GM12875 (cell line): Measurements from ENCODE around the gene CCDC122.
"Not testable (repeated sequence)": the region's sequence is repeated elsewhere in the genome, so short reads cannot be mapped to it uniquely, and the experiment has no call there.

Source experiments
- H3K4me3 ChIP-seq: one replicate; pipeline ENCODE4 v1.5.1; 2011; ENCODE audit warnings: low read depth, low read length, control low read depth
- TF ChIP-seq, protein P1 (sequence below): IDR thresholded peaks from 2 replicates; pipeline ENCODE4 v1.5.1; 2011; ENCODE audit warnings: low read depth, mild to moderate bottlenecking, control low read depth, inconsistent platforms, low read length, moderate library complexity, borderline replicate concordance; ENCODE audit not compliant: insufficient read depth

CCDC122 gene

DNA sequence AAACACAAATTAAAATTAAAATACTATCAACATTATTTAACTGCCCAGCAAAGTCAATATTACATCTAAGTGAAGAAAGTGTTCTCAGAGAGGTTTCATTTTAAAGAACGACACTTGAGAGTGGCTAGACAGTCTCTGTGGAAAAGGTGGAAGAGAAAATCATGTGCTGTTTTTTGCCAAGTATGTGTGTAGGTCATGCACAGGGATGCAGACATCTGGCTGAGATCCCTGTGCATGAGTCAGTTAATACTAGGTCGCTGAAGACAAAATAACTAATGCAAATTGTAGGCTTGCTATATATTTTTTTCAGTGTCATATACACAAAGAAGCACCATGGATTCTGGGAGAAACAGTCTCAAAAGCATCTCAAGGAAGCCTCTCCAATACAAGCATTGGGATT is 48.5 kb downstream of the CCDC122 start:
- TF ChIP-seq, protein P1, sequence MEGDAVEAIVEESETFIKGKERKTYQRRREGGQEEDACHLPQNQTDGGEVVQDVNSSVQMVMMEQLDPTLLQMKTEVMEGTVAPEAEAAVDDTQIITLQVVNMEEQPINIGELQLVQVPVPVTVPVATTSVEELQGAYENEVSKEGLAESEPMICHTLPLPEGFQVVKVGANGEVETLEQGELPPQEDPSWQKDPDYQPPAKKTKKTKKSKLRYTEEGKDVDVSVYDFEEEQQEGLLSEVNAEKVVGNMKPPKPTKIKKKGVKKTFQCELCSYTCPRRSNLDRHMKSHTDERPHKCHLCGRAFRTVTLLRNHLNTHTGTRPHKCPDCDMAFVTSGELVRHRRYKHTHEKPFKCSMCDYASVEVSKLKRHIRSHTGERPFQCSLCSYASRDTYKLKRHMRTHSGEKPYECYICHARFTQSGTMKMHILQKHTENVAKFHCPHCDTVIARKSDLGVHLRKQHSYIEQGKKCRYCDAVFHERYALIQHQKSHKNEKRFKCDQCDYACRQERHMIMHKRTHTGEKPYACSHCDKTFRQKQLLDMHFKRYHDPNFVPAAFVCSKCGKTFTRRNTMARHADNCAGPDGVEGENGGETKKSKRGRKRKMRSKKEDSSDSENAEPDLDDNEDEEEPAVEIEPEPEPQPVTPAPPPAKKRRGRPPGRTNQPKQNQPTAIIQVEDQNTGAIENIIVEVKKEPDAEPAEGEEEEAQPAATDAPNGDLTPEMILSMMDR, result no peak

DNA sequence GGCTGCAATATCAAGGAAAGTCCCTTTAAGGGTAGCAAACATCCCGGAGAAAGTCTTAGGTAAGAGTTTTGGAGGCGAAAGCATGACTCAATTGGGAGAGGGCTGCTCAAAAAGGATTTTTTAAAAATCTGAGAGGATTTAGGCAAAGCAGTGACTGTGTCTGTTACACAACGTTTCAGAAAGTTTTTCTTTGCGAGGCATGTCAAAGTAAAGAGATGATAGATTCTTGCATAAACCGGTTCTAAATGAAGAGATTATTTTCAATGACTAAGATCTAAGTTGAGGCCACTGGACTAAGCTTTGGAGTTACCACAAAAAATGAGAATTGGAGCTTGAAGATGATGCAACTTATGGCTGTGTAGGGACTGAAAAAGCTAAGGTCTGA is 49.1 kb downstream of the CCDC122 start:
- no peak overlapping the region for H3K4me3 ChIP-seq
- TF ChIP-seq, protein P1, result no peak

More for the DNA sequence above, 48.5 kb downstream of the CCDC122 start:
- no peak overlapping the region for H3K4me3 ChIP-seq

DNA sequence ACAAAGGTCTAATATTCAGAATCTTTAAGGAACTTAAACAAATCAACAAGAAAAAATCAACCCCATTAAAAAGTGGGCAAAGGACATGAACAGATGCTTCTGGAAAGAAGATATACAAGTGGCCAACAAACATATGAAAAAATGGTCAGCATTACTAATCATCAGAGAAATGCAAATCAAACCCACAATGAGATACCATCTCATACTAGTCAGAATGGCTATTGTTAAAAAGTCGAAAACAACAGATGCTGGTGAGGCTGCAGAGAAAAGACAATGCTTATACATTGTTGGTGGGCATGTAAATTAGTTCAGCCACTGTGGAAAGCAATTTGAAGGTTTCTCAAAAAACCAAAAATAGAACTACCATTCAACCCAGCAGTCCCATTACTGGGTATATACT is 54.9 kb downstream of the CCDC122 start:
- not testable (repeated sequence) for H3K4me3 ChIP-seq

DNA sequence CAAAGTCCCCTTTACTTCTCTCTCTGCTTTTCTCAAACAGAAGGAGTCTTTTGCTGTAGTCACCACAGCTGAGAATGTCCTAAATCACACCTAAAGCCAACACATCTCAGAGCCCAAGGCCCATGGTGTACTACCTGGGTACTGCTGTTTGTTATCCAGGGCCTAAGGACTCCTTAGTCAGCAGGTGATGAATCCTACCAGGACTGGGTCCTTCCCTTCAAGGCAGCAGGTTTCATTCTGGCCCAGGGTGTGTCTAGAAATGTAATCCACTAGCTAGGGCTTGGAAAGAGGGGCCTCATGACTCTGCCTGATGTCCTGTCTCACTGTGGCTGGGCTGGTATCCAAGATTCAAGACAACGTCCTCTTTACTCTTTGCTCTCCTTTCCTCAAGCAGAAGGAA is 56.6 kb downstream of the CCDC122 start:
- no peak overlapping the region for H3K4me3 ChIP-seq
- TF ChIP-seq, protein P1, result no peak

DNA sequence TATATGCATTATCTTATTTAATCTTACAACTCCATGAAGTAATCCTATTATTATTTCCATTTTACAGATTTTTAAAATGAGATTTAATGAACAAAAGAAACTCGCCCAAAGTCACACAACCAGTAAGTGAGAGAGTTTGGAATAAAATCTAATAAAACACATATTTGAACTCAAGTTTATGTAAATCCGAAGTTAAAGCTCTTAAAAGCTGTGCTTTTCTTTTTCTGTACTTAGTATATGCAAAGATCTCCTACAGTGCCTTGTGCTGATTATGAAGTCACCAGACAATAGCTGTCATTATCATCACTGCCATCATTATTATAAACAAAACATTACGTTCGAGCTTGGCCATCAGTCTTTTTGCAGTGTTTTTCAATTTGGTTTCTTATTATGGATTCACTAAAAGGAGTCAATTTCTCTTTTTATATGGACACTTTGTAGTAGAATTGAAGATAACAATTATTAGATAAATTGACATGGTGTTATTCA is 63.1 kb downstream of the CCDC122 start:
- H3K4me3 ChIP-seq, result no peak overlapping the region
- TF ChIP-seq, protein P1, result no peak

DNA sequence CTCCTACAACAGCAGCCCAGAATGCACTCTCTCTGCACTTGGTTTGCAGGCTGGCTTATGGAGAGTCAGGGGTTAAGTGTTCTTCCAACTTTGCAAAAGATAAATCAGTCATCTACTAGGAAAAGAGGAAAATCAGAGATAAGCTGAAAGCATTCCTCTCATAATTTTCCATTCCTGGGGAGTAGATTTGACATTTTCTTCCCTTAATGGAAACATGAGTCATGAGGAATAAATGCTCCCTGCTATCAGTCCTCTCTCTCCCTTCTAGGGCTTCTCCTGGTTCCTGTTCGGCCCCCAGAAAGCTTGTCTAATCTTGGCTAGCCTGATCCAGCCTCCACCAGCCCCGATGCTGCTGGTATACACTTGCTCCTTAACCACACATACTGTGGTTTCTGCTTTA is 64.3 kb downstream of the CCDC122 start:
- TF ChIP-seq, protein P1, result no peak
- no peak overlapping the region for H3K4me3 ChIP-seq

DNA sequence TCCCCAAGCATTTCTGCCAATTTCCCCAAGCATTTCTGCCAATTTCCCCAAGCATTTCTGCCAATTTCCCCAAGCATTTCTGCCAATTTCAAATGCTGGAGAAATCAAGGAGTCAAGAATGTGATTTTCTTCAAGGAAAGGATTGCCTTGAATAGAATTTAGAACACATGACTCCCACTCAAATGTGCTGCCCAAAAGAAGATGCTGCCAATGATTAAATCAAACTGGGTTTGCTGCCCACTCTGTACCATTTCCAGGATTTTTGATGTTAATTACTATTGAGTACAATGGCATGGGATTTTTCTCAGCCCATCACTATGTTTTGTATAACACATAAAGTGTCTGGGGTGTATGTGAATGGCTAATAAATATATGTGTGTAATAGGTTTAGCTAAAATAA is 70.9 kb downstream of the CCDC122 start:
- TF ChIP-seq, protein P1, result no peak
- H3K4me3 ChIP-seq, result no peak overlapping the region

DNA sequence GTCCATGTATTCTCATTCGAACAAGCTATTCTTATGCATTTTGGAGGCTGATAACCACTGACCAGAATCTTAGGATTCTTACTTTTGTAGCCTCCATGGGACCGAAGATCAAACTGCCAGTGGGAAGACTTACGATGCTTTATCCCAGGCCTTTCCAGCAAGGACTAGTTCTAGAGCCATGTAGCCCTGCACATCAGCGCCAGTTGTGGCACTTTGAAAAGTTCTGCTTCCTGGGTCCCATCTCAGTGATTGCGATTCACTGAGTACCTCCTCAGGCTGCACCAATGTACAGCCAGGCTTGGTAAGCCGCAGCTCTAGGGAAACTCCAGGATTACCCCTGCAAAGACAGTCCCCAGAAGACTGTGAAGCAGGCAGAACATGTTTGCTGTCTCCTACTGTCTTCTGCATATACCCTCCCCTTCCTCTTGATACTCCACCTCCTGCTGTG is 73.8 kb downstream of the CCDC122 start:
- TF ChIP-seq, protein P1, result no peak
- no peak overlapping the region for H3K4me3 ChIP-seq
